A549 (cell line): ENCODE measurements around the gene HOXB3. TPM values are rescaled to one million over a fixed set of nuclear protein-coding genes. Genes with fewer than 3 reads are reported as not detected.

Source experiments
- ATAC-seq, 2 experiments: fragments of 200-7000 bp in 1 of 2; fragments of >200 bp in 1 of 2; cut with Nextera tagmentation in 1 of 2; cut with Tn5 transposase in 1 of 2; 3 replicates each; pipeline versions ENCODE4 v1.8.0 to v1.9.1; 2018 to 2020; ENCODE audit warnings: mild to moderate bottlenecking in 1 of 2, moderate library complexity in 1 of 2
- CTCF ChIA-PET: fragments of 300-600 bp; sonication (Branson Sonifier 250); formaldehyde crosslinking; extraction: SDS; loops from one replicate; lab custom pipeline; 2021; ENCODE audit warnings: antibody characterized with exemption, inconsistent platforms; lab: Yijun Ruan, JAX
- POLR2A ChIA-PET: fragments of 350-600 bp; formaldehyde crosslinking; extraction: SDS; loops from one replicate; lab custom pipeline; 2021; ENCODE audit warnings: antibody characterized with exemption, inconsistent platforms; lab: Yijun Ruan, JAX
- DNase-seq, 2 experiments: peaks; one replicate each; pipeline versions ENCODE4 v3.0.0 to v3.0.0-alpha.2; 2011 to 2016; ENCODE audit warnings: low read depth in 1 of 2, low spot score in 1 of 2
- FAIRE-seq: peaks from 2 replicates; lab custom pipeline; 2011; peaks lifted over from hg19 to GRCh38; lab: Jason Lieb, UNC
- H3K27ac ChIP-seq, 2 experiments: fragments of >200 bp; sonication (Bioruptor Twin); formaldehyde crosslinking; 3 replicates each; pipeline ENCODE4 v1.5.1; 2016 to 2017
- H3K4me1 ChIP-seq: fragments of >200 bp; sonication (Bioruptor Twin); formaldehyde crosslinking; 3 replicates; pipeline ENCODE4 v1.6.1; 2016
- H3K4me2 ChIP-seq: fragments of >200 bp; sonication (Bioruptor Twin); formaldehyde crosslinking; 3 replicates; pipeline ENCODE4 v1.6.1; 2016
- H3K4me3 ChIP-seq: fragments of >200 bp; sonication (Bioruptor Twin); formaldehyde crosslinking; 3 replicates; pipeline ENCODE4 v1.5.1; 2016
- H3K9me3 ChIP-seq: fragments of >200 bp; sonication (Bioruptor Twin); formaldehyde crosslinking; 3 replicates; pipeline ENCODE4 v1.6.1; 2016
- CEBPB ChIP-seq, 2 experiments: fragments of >200 bp in 1 of 2; sonication (Bioruptor Twin) in 1 of 2; formaldehyde crosslinking in 1 of 2; IDR thresholded peaks; 2 replicates each; pipeline ENCODE4 v1.6.1; 2012 to 2016
- EHF ChIP-seq: fragments of 250-450 bp; sonication (Bioruptor Pico); IDR thresholded peaks from 2 replicates; pipeline ENCODE4 v1.5.0; 2020; ENCODE audit warnings: mild to moderate bottlenecking
- EHMT2 ChIP-seq: fragments of 200-600 bp; sonication (generic); IDR thresholded peaks from 2 replicates; pipeline ENCODE4 v1.6.1; 2016; ENCODE audit warnings: antibody characterized with exemption, low read depth, mild to moderate bottlenecking, moderate library complexity
- ESRRA ChIP-seq: fragments of 150-350 bp; IDR thresholded peaks from 2 replicates; pipeline ENCODE4 v1.6.1; 2014; ENCODE audit warnings: mild to moderate bottlenecking, low read length, borderline replicate concordance
- FOSL2 ChIP-seq, 2 experiments: fragments of 450-650 bp in 1 of 2; fragments of >200 bp in 1 of 2; sonication (Bioruptor Twin) in 1 of 2; formaldehyde crosslinking; IDR thresholded peaks; 2 replicates each; pipeline versions ENCODE4 v1.5.0 to v1.6.1; 2016 to 2020; ENCODE audit warnings: mild to moderate bottlenecking in 1 of 2, moderate library complexity in 1 of 2
- FOXS1 ChIP-seq: fragments of 250-450 bp; sonication (Bioruptor Pico); IDR thresholded peaks from 2 replicates; pipeline ENCODE4 v1.5.0; 2020; ENCODE audit warnings: mild to moderate bottlenecking, moderate library complexity
- HDAC2 ChIP-seq: fragments of 200-600 bp; sonication (generic); IDR thresholded peaks from 2 replicates; pipeline ENCODE4 v1.6.1; 2016
- HEYL ChIP-seq: fragments of 250-450 bp; sonication (Bioruptor Pico); IDR thresholded peaks from 2 replicates; pipeline ENCODE4 v1.8.0; 2021; ENCODE audit warnings: mild to moderate bottlenecking, moderate library complexity
- MAX ChIP-seq: IDR thresholded peaks from 2 replicates; pipeline ENCODE4 v1.6.1; 2012
- MAZ ChIP-seq: fragments of 150-350 bp; IDR thresholded peaks from 2 replicates; pipeline ENCODE4 v1.6.1; 2014; ENCODE audit warnings: antibody characterized with exemption, low read depth, low read length, borderline replicate concordance
- MYC ChIP-seq: IDR thresholded peaks from 2 replicates; pipeline ENCODE4 v1.6.1; 2012; ENCODE audit warnings: mild to moderate bottlenecking, inconsistent platforms, low read length, improper control_type of control experiment, borderline replicate concordance
- PHF8 ChIP-seq: fragments of 200-600 bp; sonication (generic); IDR thresholded peaks from 2 replicates; pipeline ENCODE4 v1.6.1; 2016; ENCODE audit warnings: low read depth, mild to moderate bottlenecking, antibody characterized with exemption, moderate library complexity, borderline replicate concordance
- RCOR1 ChIP-seq: fragments of 150-350 bp; IDR thresholded peaks from 2 replicates; pipeline ENCODE4 v1.6.1; 2014; ENCODE audit warnings: antibody characterized with exemption, low read length, low read depth
- REST ChIP-seq: fragments of 200-600 bp; sonication (generic); IDR thresholded peaks from 2 replicates; pipeline ENCODE4 v1.6.1; 2016; ENCODE audit warnings: antibody characterized with exemption, mild to moderate bottlenecking, moderate library complexity
- TP53 ChIP-seq: fragments of 250-450 bp; sonication (Bioruptor Pico); IDR thresholded peaks from 2 replicates; pipeline ENCODE4 v1.5.0; 2021; ENCODE audit warnings: mild to moderate bottlenecking, moderate library complexity
- ZC3H11A ChIP-seq: fragments of 450-650 bp; IDR thresholded peaks from 2 replicates; pipeline ENCODE4 v1.6.1; 2014; ENCODE audit warnings: antibody characterized with exemption, mild to moderate bottlenecking
- ZSCAN20 ChIP-seq: fragments of 250-450 bp; sonication (Bioruptor Pico); IDR thresholded peaks from 2 replicates; pipeline ENCODE4 v1.8.0; 2022; ENCODE audit warnings: mild to moderate bottlenecking, moderate library complexity
- WGBS: methylation state at CpG from one replicate; pipeline ENCODE4 v1.1.6; 2017; ENCODE audit errors: missing lambda C conversion rate; 5-methylcytosine and 5-hydroxymethylcytosine counted together
- polyA plus RNA-seq, 4 experiments: library from polyadenylated mRNA; depleted of rRNA in 3 of 4; stranded (reverse); fragments of >200 nt; fragmentation: RNase III in 1 of 4; extraction: RNeasy Plus Mini Kit Qiagen cat#74134 plus additional on column Dnase treatment in 1 of 4; gene quantifications; 2 replicates in 3 of 4; 3 replicates in 1 of 4; pipeline ENCODE4 v1.2.3, GENCODE V29; 2011 to 2017
- TF ChIP-seq, protein P1 (sequence below): fragments of 250-450 bp; sonication (Bioruptor Pico); IDR thresholded peaks from 2 replicates; pipeline ENCODE4 v1.5.0; 2020; ENCODE audit warnings: low read depth, mild to moderate bottlenecking, moderate library complexity

The HOXB3 gene
- polyA plus RNA-seq, 2 of the 4 experiments (the other 2 are of a cell fraction): 8.6 to 17.0 TPM

- DNase-seq (no peak), ATAC-seq (no peak), FAIRE-seq (no peak)
- H3K4me2 ChIP-seq: no peak overlapping the region
- H3K9me3 ChIP-seq: no peaks in the 10 kb centered on the region
- H3K4me1 ChIP-seq: peaks cover 34% of the 10 kb centered on the region
- TF ChIP-seq CEBPB (IDR thresholded peaks at IDR 0.05) (peak; percentile 29 to 52; a peak in 2 of 4 replicates), ESRRA (no peak)
- H3K27ac ChIP-seq: peak overlapping the region; percentile 24 to 36; a peak in 4 of 6 replicates
- POLR2A ChIA-PET: no interaction called here
- CTCF ChIA-PET: interaction anchor here (0.6 to 2.5 kb wide), 11 partner anchors 9 to 324 kb away, joined by 3 to 11 read pairs (median 3); partner anchors contain the start of gene HOXB5
- no peak overlapping the region for H3K4me3 ChIP-seq
- WGBS: 31% methylated on average over 3 of the region's 3 CpGs
Observed at GRCh38 chr17:48515925-48516900, 73.8 kb downstream of the HOXB3 start.

GRCh38 chr17:48514477-48514876, 75.6 kb downstream of the HOXB3 start:
- ChIA-PET CTCF (interaction anchor here (1.6 to 2.5 kb wide), 4 partner anchors 8 to 57 kb away, joined by 3 to 11 read pairs (median 8); no protein-coding TSS in a partner anchor), POLR2A (no interaction called here)
- no peak overlapping the region for H3K4me3 ChIP-seq
- ATAC-seq: no peak
- TF ChIP-seq MAX (no peak), RCOR1 (no peak), ZSCAN20 (no peak), FOSL2 (IDR thresholded peaks at IDR 0.05) (no peak), FOSL2 (CRISPR knock-in tag; IDR thresholded peaks at IDR 0.05) (no peak), HDAC2 (no peak), TP53 (no peak), MAZ (no peak), PHF8 (no peak), EHMT2 (no peak), FOXS1 (CRISPR knock-in tag) (no peak), MYC (no peak), HEYL (CRISPR knock-in tag) (no peak), EHF (no peak), ZC3H11A (no peak), REST (no peak)
- TF ChIP-seq, protein P1, sequence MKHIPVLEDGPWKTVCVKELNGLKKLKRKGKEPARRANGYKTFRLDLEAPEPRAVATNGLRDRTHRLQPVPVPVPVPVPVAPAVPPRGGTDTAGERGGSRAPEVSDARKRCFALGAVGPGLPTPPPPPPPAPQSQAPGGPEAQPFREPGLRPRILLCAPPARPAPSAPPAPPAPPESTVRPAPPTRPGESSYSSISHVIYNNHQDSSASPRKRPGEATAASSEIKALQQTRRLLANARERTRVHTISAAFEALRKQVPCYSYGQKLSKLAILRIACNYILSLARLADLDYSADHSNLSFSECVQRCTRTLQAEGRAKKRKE (CRISPR knock-in tag): no peak
- no peak overlapping the region for H3K27ac ChIP-seq
- H3K4me2 ChIP-seq: no peak overlapping the region
- no peaks in the 10 kb centered on the region for H3K9me3 ChIP-seq
- FAIRE-seq: no peak
- peaks cover 22% of the 10 kb centered on the region; the same call in 2 of the 3 replicates for H3K4me1 ChIP-seq
- no peak for DNase-seq
- 53% methylated on average over 2 of the region's 2 CpGs for WGBS
